Activated T-cell treated with anti-CD3 and anti-CD28 coated beads, Interleukin-2, amount 50 U/mL, for 4 hours (primary cell): ENCODE measurements around the gene FZD10. TPM values are rescaled to one million over a fixed set of nuclear protein-coding genes. Genes with fewer than 3 reads are reported as not detected.

ENCODE experiments used
- ATAC-seq, 2 donors: fragments of 200-7000 bp; cut with Tn5 transposase; one replicate each; pipeline ENCODE4 v1.10.0; 2021
- DNase-seq: peaks from one replicate; pipeline ENCODE4 v3.0.0-alpha.2; 2020
- H3K27me3 Mint-ChIP-seq: one replicate; pipeline ENCODE4 v1.8.0; 2021; ENCODE audit warnings: low read depth, mixed read lengths
- H3K36me3 Mint-ChIP-seq: one replicate; pipeline ENCODE4 v1.8.0; 2022; ENCODE audit warnings: mixed read lengths; ENCODE audit not compliant: insufficient read depth
- H3K4me1 Mint-ChIP-seq: one replicate; pipeline ENCODE4 v1.8.0; 2021; ENCODE audit warnings: low read depth, mixed read lengths
- H3K4me3 Mint-ChIP-seq: one replicate; pipeline ENCODE4 v1.8.0; 2021; ENCODE audit warnings: mild to moderate bottlenecking, moderate library complexity, mixed read lengths
- H3K9me3 Mint-ChIP-seq: one replicate; pipeline ENCODE4 v1.8.0; 2021; ENCODE audit warnings: mixed read lengths
- total RNA-seq, 3 donors: library from RNA; stranded (reverse); gene quantifications; one replicate each; pipeline ENCODE4 v1.2.1, GENCODE V29; 2021

The FZD10 gene
- total RNA-seq, 3 donors from 2014 or later = not detected

DNA sequence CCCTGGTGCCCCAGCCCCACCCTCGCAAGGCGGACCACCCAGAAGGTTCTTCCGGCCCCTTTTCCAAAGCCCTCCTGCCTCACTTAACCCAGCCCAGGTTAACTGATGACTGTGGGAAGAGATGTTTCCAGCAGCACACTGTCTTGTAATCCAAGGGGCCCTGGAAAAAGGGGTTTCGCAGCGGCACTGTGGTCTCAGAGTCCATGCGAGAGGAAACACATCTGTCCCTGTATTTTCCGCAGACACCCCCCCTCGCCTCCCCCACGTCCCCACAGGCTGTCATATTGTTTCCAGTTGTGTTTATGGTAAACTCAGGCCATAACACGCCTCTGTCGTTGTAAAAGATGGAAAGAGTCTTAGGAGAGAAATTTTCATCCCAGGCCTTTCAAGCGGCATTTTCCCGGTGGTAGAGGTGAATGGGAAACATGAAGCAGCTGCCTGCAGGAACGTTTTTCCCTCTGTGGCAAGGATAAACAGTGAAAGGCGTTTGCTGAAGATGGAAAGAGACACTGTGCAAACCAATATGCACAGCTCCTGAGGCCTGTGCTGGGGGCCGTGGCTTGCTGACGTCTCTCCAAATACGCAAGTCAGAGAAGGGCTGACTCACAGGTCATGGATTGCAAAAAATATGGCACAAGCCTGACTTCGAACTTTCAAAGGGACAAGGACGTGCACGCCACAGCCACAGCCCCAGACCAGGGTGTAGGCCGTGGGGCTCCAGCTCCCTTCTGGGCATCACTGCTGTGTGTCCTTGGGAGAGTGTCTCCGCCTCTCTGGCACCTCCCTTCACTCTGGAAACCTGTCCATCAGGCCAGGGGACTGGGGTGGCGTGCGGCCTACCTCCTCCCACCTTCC is 22.5 kb upstream of the FZD10 start:
- Mint-ChIP-seq H3K36me3 (no peaks in the 10 kb centered on the region), H3K9me3 (no peaks in the 10 kb centered on the region), H3K4me3 (no peak overlapping the region), H3K4me1 (no peaks in the 10 kb centered on the region), H3K27me3 (no peaks in the 10 kb centered on the region)
- no peak for ATAC-seq
- DNase-seq = no peak

DNA sequence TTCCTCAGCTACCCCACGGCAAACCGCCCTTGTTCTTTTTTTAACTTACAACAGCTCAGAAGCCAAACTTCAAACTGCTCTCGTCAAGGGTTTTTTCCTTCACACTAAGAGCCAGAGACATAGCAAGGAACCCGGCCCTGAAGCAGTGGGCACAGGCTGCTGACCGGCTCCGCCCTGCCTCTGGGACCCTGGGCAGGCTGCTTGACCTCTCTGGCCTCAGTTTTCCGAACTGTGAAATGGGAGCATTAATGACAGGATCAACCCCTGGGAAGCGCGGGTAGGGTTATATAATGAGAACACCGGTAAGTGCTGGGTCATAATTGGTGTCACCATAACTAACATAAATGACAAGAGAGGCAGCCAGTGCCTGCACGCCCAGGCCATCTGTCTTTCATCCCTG is 21.2 kb upstream of the FZD10 start:
- ATAC-seq = no peak
- no peaks in the 10 kb centered on the region for H3K4me1 Mint-ChIP-seq
- H3K27me3 Mint-ChIP-seq = no peaks in the 10 kb centered on the region
- no peaks in the 10 kb centered on the region for H3K36me3 Mint-ChIP-seq
- no peak overlapping the region for H3K4me3 Mint-ChIP-seq
- DNase-seq = no peak
- no peaks in the 10 kb centered on the region for H3K9me3 Mint-ChIP-seq

DNA sequence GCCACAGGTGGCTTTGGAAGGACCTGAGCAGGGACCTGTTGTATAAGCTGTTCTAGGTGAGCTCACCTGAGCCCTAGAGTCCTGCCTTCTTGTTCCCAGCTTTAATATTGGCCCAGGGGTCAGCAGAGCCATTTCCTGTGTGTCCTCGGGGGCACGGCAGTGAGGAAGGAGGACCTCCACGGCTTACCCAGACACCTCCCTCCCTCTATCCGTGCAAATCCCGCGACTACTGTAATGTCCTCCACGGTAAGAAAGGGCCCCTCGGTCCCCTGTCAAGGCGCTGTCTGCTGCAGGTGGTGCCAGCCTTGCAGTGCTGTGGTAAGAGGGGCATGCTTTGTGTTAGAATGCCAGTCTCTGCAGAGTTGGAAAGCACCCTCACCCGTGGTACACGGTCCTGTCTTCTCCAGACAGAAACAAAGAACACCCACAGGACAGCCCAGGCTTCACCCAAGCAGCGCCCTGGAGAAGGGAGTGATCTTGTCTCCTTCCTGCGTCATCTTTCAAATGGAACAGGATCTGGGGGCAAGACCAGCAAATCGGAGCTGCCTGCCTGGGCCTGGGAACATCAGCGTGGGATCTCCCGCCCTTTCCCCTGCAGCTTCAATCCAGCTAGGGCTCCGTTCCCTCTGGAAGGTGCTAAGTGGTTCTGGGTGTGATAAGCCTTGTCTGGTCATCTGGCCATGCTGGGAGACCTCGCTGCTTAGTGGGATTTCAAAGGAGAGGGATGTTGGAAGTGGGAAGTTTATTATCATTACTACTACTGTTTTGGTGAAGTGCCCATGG is 20.2 kb upstream of the FZD10 start:
- H3K27me3 Mint-ChIP-seq = no peaks in the 10 kb centered on the region
- H3K36me3 Mint-ChIP-seq = no peaks in the 10 kb centered on the region
- no peak for ATAC-seq
- DNase-seq = no peak
- H3K4me1 Mint-ChIP-seq = no peaks in the 10 kb centered on the region
- H3K4me3 Mint-ChIP-seq = no peak overlapping the region
- no peaks in the 10 kb centered on the region for H3K9me3 Mint-ChIP-seq

DNA sequence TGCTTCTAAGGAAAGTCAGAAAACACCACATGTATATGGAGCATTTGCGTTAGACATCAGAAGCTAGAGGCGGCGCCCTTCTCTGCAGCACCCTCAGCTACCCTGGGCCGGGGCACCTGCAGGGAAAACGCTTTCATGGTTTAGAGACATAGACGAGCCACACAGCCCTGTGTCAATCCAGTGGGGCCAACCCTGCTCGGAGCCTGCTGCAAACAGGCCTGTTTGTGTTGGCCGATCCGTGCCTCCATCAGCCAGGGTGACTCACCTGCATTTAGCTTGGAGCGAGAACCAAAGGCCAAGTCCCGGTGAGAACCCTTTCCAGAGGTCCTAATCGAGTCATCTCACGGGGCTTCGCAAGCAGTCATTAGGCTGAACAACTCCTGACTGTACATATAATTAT is 19.5 kb upstream of the FZD10 start:
- no peak for DNase-seq
- H3K27me3 Mint-ChIP-seq = no peaks in the 10 kb centered on the region
- H3K9me3 Mint-ChIP-seq = no peaks in the 10 kb centered on the region
- ATAC-seq = no peak
- H3K36me3 Mint-ChIP-seq = no peaks in the 10 kb centered on the region
- no peak overlapping the region for H3K4me3 Mint-ChIP-seq
- H3K4me1 Mint-ChIP-seq = no peaks in the 10 kb centered on the region

DNA sequence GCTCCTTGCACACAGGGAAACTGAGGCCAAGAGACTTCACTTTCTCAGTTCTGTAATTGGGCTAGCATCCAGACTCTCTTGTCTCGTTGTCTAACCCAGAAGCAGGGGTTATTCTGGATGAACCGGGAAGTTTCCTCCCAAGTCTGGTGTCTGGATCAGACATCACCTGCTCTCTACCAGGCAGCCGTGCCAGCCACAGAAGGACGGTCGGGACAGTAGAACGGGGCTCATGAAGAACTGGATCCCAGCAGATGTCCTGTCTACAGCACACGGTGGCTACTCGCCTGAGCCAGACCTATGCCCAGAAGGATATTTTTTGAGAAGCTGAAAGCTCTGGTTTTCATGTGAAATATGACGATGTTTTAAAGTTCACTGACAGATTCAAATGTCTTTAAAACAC is 19.1 kb upstream of the FZD10 start:
- H3K36me3 Mint-ChIP-seq = no peaks in the 10 kb centered on the region
- H3K4me3 Mint-ChIP-seq = no peak overlapping the region
- no peaks in the 10 kb centered on the region for H3K4me1 Mint-ChIP-seq
- no peak for DNase-seq
- no peaks in the 10 kb centered on the region for H3K9me3 Mint-ChIP-seq
- H3K27me3 Mint-ChIP-seq = no peaks in the 10 kb centered on the region
- no peak for ATAC-seq

DNA sequence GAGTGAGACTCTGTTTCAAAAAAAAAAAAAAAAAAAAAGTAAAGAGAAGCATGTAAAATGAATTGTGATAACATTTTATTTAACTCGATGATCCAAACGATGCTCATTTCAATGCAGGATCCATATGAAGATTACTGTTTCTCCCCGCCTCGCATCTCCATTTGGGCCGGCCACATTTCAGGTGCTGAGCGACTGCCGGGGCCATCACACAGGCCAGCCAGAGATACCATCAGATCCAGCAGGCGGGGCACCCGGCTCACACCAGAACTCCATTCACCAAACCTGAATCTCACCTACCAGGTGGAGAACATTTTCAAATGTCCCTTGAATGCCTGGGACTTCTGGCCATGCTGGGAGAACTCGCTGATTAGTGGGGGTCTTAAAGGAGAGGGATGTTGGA is 18.0 kb upstream of the FZD10 start:
- no peak overlapping the region for H3K4me3 Mint-ChIP-seq
- no peaks in the 10 kb centered on the region for H3K9me3 Mint-ChIP-seq
- ATAC-seq = no peak
- no peak for DNase-seq
- H3K27me3 Mint-ChIP-seq = no peaks in the 10 kb centered on the region
- H3K36me3 Mint-ChIP-seq = no peaks in the 10 kb centered on the region
- no peaks in the 10 kb centered on the region for H3K4me1 Mint-ChIP-seq

DNA sequence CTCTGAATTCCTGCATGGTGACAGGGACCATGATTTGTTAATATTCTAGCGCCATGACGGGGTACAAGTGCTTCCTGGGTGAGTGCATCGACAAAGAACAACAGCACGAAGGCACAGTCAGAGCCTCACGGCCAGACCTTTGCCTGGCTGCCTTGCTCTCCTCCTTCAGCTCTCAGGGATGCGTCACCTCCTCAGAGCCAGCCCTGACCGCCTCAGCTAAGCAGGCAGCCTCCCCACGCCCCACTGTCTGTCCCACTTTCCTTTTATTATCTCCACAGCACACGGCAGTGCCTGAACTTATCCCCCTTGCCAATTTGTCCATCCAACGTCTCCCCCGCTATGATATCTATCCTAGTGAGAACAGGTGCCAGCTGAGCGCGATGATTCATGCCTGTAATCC is 16.5 kb upstream of the FZD10 start:
- no peak overlapping the region for H3K4me3 Mint-ChIP-seq
- DNase-seq (no peak), ATAC-seq (no peak)
- H3K36me3 Mint-ChIP-seq = no peaks in the 10 kb centered on the region
- no peaks in the 10 kb centered on the region for H3K27me3 Mint-ChIP-seq
- no peaks in the 10 kb centered on the region for H3K4me1 Mint-ChIP-seq
- no peaks in the 10 kb centered on the region for H3K9me3 Mint-ChIP-seq

DNA sequence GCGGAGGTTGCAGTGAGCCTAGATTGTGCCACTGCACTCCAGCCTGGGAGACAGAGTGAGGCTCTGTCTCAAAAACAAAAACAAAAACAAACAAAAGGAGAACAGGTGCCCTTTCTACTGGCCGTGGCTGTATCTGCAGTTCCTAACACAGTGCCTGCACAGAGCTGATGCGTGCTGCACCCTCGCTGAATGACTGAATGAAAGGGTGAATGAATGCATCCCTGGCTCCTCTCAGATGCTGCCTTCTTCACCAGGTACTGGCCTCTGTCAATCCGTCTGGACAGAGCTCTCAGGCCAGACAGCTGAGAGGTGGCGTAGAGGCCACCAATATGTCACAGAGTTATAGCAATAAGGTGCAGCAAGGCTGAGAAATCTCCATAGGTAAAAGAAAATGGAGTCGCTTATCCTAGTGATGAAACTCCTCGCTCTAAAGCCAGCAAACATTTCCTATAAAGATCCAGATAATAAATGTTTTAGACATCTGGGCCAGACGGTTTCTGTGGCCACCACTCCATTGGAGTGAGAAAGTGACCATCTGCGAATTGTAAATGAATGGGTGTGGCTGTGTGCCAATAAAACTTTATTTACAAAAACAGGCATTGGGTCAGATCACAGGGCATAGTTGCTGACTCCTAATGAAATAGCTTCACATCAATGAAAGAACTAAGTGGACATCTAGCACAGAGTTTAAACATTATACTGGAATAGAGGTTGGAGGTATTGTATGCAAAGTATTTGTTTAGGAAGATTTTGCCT is 15.9 kb upstream of the FZD10 start:
- Mint-ChIP-seq H3K27me3 (no peaks in the 10 kb centered on the region), H3K9me3 (no peaks in the 10 kb centered on the region)
- DNase-seq = no peak

DNA sequence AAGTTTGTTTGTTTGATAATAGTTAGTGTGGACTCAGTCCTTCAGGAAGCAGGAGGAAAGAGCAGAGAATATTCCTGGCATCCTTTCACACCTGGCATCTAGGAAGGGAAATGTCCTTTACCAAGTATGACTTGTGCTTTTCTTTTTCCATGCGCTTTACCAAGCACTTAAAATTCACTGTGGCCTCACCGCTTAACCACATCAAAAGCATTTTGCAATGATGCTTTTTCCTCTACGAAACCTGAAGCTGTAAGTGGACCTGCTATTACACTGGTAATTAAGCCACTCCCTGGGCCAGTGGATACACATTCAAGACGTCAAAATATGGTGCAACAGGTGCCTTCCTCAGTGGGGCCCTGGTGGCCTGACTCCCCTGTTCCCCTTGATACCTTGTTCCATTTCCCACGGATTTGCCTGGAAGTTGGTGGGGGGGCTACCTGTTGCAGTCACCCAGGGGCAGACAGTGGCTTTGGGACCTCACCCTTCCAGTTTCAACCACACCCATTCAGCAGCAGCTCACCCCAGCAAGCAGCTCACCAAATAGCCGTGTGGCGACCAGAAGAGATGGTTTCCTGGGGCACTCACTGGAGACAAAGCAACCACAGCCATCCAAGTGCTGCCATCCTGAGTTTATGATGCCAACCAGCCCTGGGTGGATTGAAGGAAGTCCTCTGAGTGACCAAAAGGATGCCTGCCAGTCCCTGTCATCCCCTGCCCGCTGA is 14.2 kb upstream of the FZD10 start:
- Mint-ChIP-seq H3K36me3 (no peaks in the 10 kb centered on the region), H3K4me3 (no peak overlapping the region), H3K4me1 (no peaks in the 10 kb centered on the region), H3K9me3 (no peaks in the 10 kb centered on the region), H3K27me3 (no peaks in the 10 kb centered on the region)
- ATAC-seq = no peak
- no peak for DNase-seq

More for the DNA sequence above, 15.9 kb upstream of the FZD10 start:
- no peaks in the 10 kb centered on the region for H3K36me3 Mint-ChIP-seq
- H3K4me1 Mint-ChIP-seq = no peaks in the 10 kb centered on the region
- no peak overlapping the region for H3K4me3 Mint-ChIP-seq
- ATAC-seq = no peak

DNA sequence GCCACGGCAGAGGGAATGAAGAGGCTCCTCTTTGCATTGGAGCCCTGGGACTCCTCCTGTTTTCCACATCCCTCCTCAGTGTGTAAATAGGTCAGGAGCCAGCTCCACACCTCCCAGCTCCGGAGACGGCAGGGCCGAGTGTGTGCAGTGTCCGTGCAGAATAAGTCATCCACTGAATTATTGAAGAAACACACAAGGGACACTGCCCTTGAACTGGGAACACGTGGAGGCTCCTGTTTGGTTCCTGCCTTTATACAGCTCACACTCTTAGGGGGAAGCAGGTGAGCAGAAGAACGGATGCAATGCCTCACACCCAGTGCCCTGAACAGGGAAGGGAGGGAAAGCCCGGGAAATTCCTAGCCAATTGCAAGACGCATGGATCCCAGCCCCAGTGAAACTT is 10.4 kb upstream of the FZD10 start:
- H3K27me3 Mint-ChIP-seq = peaks cover 16% of the 10 kb centered on the region
- DNase-seq (no peak), ATAC-seq (no peak)
- H3K36me3 Mint-ChIP-seq = no peaks in the 10 kb centered on the region
- H3K4me3 Mint-ChIP-seq = no peak overlapping the region
- H3K4me1 Mint-ChIP-seq = no peaks in the 10 kb centered on the region
- no peaks in the 10 kb centered on the region for H3K9me3 Mint-ChIP-seq

DNA sequence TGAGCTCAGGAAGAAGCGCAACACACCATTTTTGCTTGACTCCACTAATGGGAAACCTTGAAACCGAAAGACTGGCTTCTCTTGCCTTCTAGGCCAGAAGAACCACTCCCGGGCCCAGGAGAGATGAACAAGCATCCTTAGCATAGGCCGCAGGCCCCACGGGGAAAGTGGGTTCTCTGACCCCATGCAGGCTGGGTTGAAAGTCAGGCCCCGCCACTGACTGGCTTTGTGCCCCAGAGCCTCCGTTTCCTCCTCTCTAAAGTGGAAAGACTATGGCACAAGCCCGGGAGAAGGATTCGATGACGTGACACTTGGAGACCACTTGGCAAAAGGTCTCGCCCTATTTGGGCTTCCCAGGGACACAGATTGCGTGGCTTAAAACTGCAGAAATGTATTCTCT is 9.9 kb upstream of the FZD10 start:
- Mint-ChIP-seq H3K4me3 (no peak overlapping the region), H3K4me1 (no peaks in the 10 kb centered on the region)

DNA sequence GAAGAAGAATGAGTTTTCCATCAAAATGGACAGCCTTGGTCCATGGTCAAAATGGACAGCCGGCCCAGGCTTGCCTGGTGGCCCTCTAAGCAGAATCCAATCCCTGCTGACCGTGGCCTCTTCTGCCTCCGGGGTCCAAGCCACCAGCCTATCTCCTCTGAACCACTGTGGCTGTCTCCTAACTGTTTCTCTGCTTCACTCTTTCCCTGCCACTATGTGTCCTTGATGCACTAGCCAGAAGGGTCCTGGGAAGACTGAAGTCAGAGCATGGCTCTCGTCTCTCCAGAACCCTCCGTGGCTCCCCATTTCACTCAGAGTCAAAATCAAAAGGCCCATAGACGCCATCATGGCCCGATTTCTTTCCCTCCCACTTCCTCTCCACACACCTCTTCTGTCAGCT is 8.5 kb upstream of the FZD10 start:
- H3K4me3 Mint-ChIP-seq = no peak overlapping the region
- DNase-seq (no peak), ATAC-seq (no peak)
- no peaks in the 10 kb centered on the region for H3K36me3 Mint-ChIP-seq
- H3K4me1 Mint-ChIP-seq = no peaks in the 10 kb centered on the region
- H3K9me3 Mint-ChIP-seq = no peaks in the 10 kb centered on the region
- H3K27me3 Mint-ChIP-seq = peaks cover 24% of the 10 kb centered on the region

More for the DNA sequence above, 9.9 kb upstream of the FZD10 start:
- no peak for ATAC-seq
- Mint-ChIP-seq H3K9me3 (no peaks in the 10 kb centered on the region), H3K27me3 (peaks cover 20% of the 10 kb centered on the region), H3K36me3 (no peaks in the 10 kb centered on the region)
- DNase-seq = no peak

DNA sequence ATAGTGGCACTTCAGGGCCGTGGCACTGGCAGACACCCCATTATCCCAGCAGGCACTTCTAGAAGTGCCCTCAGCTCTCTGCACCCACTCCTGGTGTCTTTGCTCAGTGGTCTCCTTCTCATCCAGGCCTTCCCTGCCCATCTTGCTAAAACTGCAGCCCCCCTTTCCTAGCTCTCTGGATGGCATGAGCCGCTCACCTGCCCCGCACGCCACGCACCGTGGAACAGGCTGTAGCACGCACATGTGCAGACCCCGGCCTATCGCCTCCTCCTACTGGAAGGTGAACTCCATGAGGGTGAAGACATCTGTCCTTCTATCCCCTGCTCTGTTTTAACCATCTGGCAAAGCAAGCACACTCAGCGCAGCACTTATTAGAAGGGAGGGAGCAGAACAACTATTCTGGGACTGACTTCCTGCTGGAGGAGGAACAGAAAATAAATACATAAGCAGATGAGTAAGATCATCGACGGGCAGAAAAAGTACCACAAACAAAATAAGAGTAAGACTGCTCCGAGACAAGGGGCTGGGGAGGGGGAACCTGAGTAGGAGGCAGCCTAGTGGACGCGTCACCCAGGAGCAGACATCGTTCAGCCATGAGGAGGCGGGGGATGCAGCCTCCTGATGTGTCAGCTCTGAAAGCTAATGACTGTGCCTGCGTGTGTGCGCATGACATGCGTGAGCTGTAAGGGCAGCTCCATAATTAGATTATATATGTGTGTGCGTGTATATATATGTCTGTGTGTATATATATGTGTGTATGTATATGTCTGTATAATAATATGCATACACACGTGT is 7.8 kb upstream of the FZD10 start:
- H3K9me3 Mint-ChIP-seq = no peaks in the 10 kb centered on the region
- H3K36me3 Mint-ChIP-seq = no peaks in the 10 kb centered on the region
- ATAC-seq = no peak
- peaks cover 24% of the 10 kb centered on the region for H3K27me3 Mint-ChIP-seq
- no peak for DNase-seq
- H3K4me3 Mint-ChIP-seq = no peak overlapping the region
- no peaks in the 10 kb centered on the region for H3K4me1 Mint-ChIP-seq
